SK-N-SH treated with all-trans-retinoic acid at 6 μM for 48 hours (cell line): ENCODE data around the gene HECA.

ENCODE experiments used
- ATAC-seq: fragments of 200-7000 bp; cut with Tn5 transposase; 3 replicates; pipeline ENCODE4 v1.9.1; 2020; ENCODE audit warnings: mild to moderate bottlenecking, moderate library complexity
- ARNTL ChIP-seq: fragments of 450-650 bp; formaldehyde crosslinking; IDR thresholded peaks from 2 replicates; pipeline ENCODE4 v1.5.0; 2020; ENCODE audit warnings: low read depth, mild to moderate bottlenecking, moderate library complexity, borderline replicate concordance
- CREB5 ChIP-seq: fragments of 250-450 bp; sonication (Bioruptor Pico); IDR thresholded peaks from 2 replicates; pipeline ENCODE4 v1.5.1; 2020; ENCODE audit warnings: low read depth, mild to moderate bottlenecking, moderate library complexity
- CSRNP3 ChIP-seq: fragments of 250-450 bp; sonication (Bioruptor Pico); IDR thresholded peaks from 2 replicates; pipeline ENCODE4 v1.5.1; 2021; ENCODE audit warnings: mild to moderate bottlenecking, moderate library complexity
- ESRRG ChIP-seq: fragments of 250-450 bp; sonication (Bioruptor Pico); IDR thresholded peaks from 2 replicates; pipeline ENCODE4 v1.6.1; 2021; ENCODE audit warnings: mild to moderate bottlenecking
- GLIS3 ChIP-seq: fragments of 250-450 bp; sonication (Bioruptor Pico); IDR thresholded peaks from 2 replicates; pipeline ENCODE4 v1.5.0; 2020; ENCODE audit warnings: mild to moderate bottlenecking, moderate library complexity
- ISL1 ChIP-seq: fragments of 250-450 bp; sonication (Bioruptor Pico); IDR thresholded peaks from 2 replicates; pipeline ENCODE4 v2.1.2; 2022; ENCODE audit warnings: mild to moderate bottlenecking, moderate library complexity
- OSR1 ChIP-seq: fragments of 250-450 bp; sonication (Bioruptor Pico); IDR thresholded peaks from 2 replicates; pipeline ENCODE4 v1.8.0; 2022; ENCODE audit warnings: moderate library complexity, mild to moderate bottlenecking, inconsistent platforms
- PATZ1 ChIP-seq: fragments of 250-450 bp; sonication (Bioruptor Pico); IDR thresholded peaks from 2 replicates; pipeline ENCODE4 v1.8.0; 2020; ENCODE audit warnings: mild to moderate bottlenecking, moderate library complexity, borderline replicate concordance
- POU6F1 ChIP-seq: fragments of 250-450 bp; sonication (Bioruptor Pico); IDR thresholded peaks from 2 replicates; pipeline ENCODE4 v1.8.0; 2021; ENCODE audit warnings: low read depth, mild to moderate bottlenecking, moderate library complexity, borderline replicate concordance
- PPARA ChIP-seq: fragments of 250-450 bp; sonication (Bioruptor Pico); IDR thresholded peaks from 2 replicates; pipeline ENCODE4 v1.5.0; 2020; ENCODE audit warnings: mild to moderate bottlenecking, borderline replicate concordance
- RARB ChIP-seq: fragments of 250-450 bp; sonication (Bioruptor Pico); IDR thresholded peaks from 2 replicates; pipeline ENCODE4 v1.8.0; 2021; ENCODE audit warnings: mild to moderate bottlenecking, moderate library complexity
- SNAI2 ChIP-seq: fragments of 250-450 bp; sonication (Bioruptor Pico); IDR thresholded peaks from 2 replicates; pipeline ENCODE4 v1.5.0; 2020; ENCODE audit warnings: mild to moderate bottlenecking, moderate library complexity
- TCF4 ChIP-seq: fragments of 250-450 bp; sonication (Bioruptor Pico); IDR thresholded peaks from 2 replicates; pipeline ENCODE4 v1.8.0; 2021; ENCODE audit warnings: mild to moderate bottlenecking, moderate library complexity, borderline replicate concordance
- TOX ChIP-seq: fragments of 250-450 bp; sonication (Bioruptor Pico); IDR thresholded peaks from 2 replicates; pipeline ENCODE4 v1.8.0; 2021; ENCODE audit warnings: mild to moderate bottlenecking, moderate library complexity, borderline replicate concordance
- TSHZ2 ChIP-seq: fragments of 250-450 bp; sonication (Bioruptor Pico); IDR thresholded peaks from 2 replicates; pipeline ENCODE4 v1.5.0; 2020; ENCODE audit warnings: mild to moderate bottlenecking, moderate library complexity
- ZC3H10 ChIP-seq: fragments of 250-450 bp; sonication (Bioruptor Pico); IDR thresholded peaks from 2 replicates; pipeline ENCODE4 v1.5.1; 2021; ENCODE audit warnings: mild to moderate bottlenecking, moderate library complexity
- ZFP3 ChIP-seq: fragments of 250-450 bp; sonication (Bioruptor Pico); IDR thresholded peaks from 2 replicates; pipeline ENCODE4 v1.5.0; 2020; ENCODE audit warnings: mild to moderate bottlenecking, moderate library complexity
- ZFP30 ChIP-seq: fragments of 450-650 bp; formaldehyde crosslinking; IDR thresholded peaks from 2 replicates; pipeline ENCODE4 v1.5.0; 2022; ENCODE audit warnings: mild to moderate bottlenecking, moderate library complexity
- ZNF565 ChIP-seq: fragments of 450-650 bp; formaldehyde crosslinking; conservative IDR thresholded peaks from 2 replicates; pipeline ENCODE4 v1.5.0; 2020; ENCODE audit warnings: low read depth, mild to moderate bottlenecking, moderate library complexity
- ZNF70 ChIP-seq: fragments of 450-650 bp; formaldehyde crosslinking; IDR thresholded peaks from 2 replicates; pipeline ENCODE4 v1.5.0; 2020; ENCODE audit warnings: mild to moderate bottlenecking, moderate library complexity
- ZNF8 ChIP-seq: fragments of 450-650 bp; formaldehyde crosslinking; IDR thresholded peaks from 2 replicates; pipeline ENCODE4 v1.5.0; 2020; ENCODE audit warnings: mild to moderate bottlenecking, moderate library complexity

The HECA gene

GRCh38 chr6:139201378-139201777, 66.5 kb downstream of the HECA start:
- TF ChIP-seq ZNF565 (no peak), PATZ1 (CRISPR knock-in tag) (no peak), GLIS3 (CRISPR knock-in tag) (no peak), ISL1 (CRISPR knock-in tag) (no peak), ZC3H10 (CRISPR knock-in tag) (no peak), ZFP3 (CRISPR knock-in tag) (no peak), RARB (CRISPR knock-in tag) (no peak), ARNTL (CRISPR knock-in tag) (no peak), OSR1 (CRISPR knock-in tag) (no peak), ZNF70 (CRISPR knock-in tag) (no peak), ESRRG (CRISPR knock-in tag) (no peak), TOX (CRISPR knock-in tag) (no peak), TSHZ2 (CRISPR knock-in tag) (no peak), PPARA (CRISPR knock-in tag) (no peak), ZFP30 (no peak), CREB5 (CRISPR knock-in tag) (no peak), SNAI2 (CRISPR knock-in tag) (no peak), TCF4 (CRISPR knock-in tag) (no peak), POU6F1 (CRISPR knock-in tag) (no peak), CSRNP3 (no peak)
- TF ChIP-seq, all 23 proteins: peak for 0
- no peak for ATAC-seq

- TF ChIP-seq ZNF8 (CRISPR knock-in tag) (no peak), ZFP3 (CRISPR knock-in tag) (no peak), TOX (CRISPR knock-in tag) (no peak), PATZ1 (CRISPR knock-in tag) (no peak), ZNF565 (no peak), ISL1 (CRISPR knock-in tag) (no peak), CREB5 (CRISPR knock-in tag) (no peak)
- ATAC-seq = no peak
Measured at GRCh38 chr6:139204978-139205377, 70.1 kb downstream of the HECA start.
